ENCODE measurements around the gene CACNA1G. TPM values are rescaled to one million over a fixed set of nuclear protein-coding genes. Genes with fewer than 3 reads are reported as not detected.

Gene CACNA1G
- total and polyA plus RNA-seq, 9 of the 15 experiments (the other 6 are each of a cell fraction or from before 2014, with no cell fraction given): 0.01 TPM; not detected in 8

GRCh38 chr17:50541716-50542688 is 18.5 kb upstream of the CACNA1G start (continued):
- peak; percentile 80 for TF ChIP-seq POLR2G (IDR thresholded peaks at IDR 0.05; ENCODE audit: low read depth, low read length)
- no peak for TF ChIP-seq BRD9 (IDR thresholded peaks at IDR 0.05; ENCODE audit: low read depth, partially characterized antibody)
- peak; percentile 28; the same call in 1 of the 2 replicates for TF ChIP-seq JUN (IDR thresholded peaks at IDR 0.05; ENCODE audit: borderline replicate concordance, low read depth, low read length)
- peak; percentile 49; the same call in 1 of the 2 replicates for TF ChIP-seq JUN (CRISPR knock-in tag; IDR thresholded peaks at IDR 0.05; ENCODE audit: borderline replicate concordance)
- TF ChIP-seq RBBP5 (IDR thresholded peaks at IDR 0.05; ENCODE audit: borderline replicate concordance, insufficient read depth, low read length, poor library complexity, severe bottlenecking): peak; percentile 63
- TF ChIP-seq REST (IDR thresholded peaks at IDR 0.05; ENCODE audit: borderline replicate concordance): peak; percentile 83
- no peak for TF ChIP-seq REST (CRISPR knock-in tag; IDR thresholded peaks at IDR 0.05; ENCODE audit: low read depth)
- TF ChIP-seq ARID4B (CRISPR knock-in tag; IDR thresholded peaks at IDR 0.05): peak; percentile 93
- TF ChIP-seq ZNF507 (tag; conservative IDR thresholded peaks at IDR 0.05): no peak
- 0 out of 2 replicates have a peak, but pooled peaks have one; percentile 2 for TF ChIP-seq HDGF (IDR thresholded peaks at IDR 0.05)
- peak; percentile 83 for TF ChIP-seq KDM2B (CRISPR knock-in tag; IDR thresholded peaks at IDR 0.05)
- TF ChIP-seq TAF1 (IDR thresholded peaks at IDR 0.05; ENCODE audit: control insufficient read depth, extremely low read depth, insufficient read depth, low read length, severe bottlenecking): peak; percentile 67
